Heart left ventricle (tissue), 16 donors: ENCODE measurements around the gene TRAPPC12. TPM values are rescaled to one million over a fixed set of nuclear protein-coding genes. Genes with fewer than 3 reads are reported as not detected.

ENCODE experiments used
- ATAC-seq, 4 donors: fragments of 200-7000 bp; cut with Tn5 transposase; one replicate each; pipeline ENCODE4 v1.9.1; 2020 to 2022; ENCODE audit warnings: moderate library complexity in 4 of 4, mild to moderate bottlenecking in 3 of 4, moderate number of reproducible peaks in 1 of 4
- DNase-seq, 5 donors: peaks; one replicate each; pipeline ENCODE4 v3.0.0-alpha.2; 2020
- H3K27ac ChIP-seq, 12 donors: fragments of 200-600 bp; sonication (generic) in 4 of 12; one replicate each; pipeline versions ENCODE4 v1.5.0 to v1.8.0; 2016 to 2022; ENCODE audit warnings: mild to moderate bottlenecking in 2 of 12
- H3K27me3 ChIP-seq, 9 donors: fragments of 200-600 bp; sonication (generic) in 2 of 9; one replicate each; pipeline versions ENCODE4 v1.5.1 to v1.8.0; 2016 to 2022; ENCODE audit warnings: mild to moderate bottlenecking in 3 of 9
- H3K36me3 ChIP-seq, 9 donors: fragments of 200-600 bp; sonication (generic) in 2 of 9; one replicate each; pipeline versions ENCODE4 v1.5.0 to v1.8.0; 2018 to 2022; ENCODE audit warnings: mild to moderate bottlenecking in 2 of 9
- H3K4me1 ChIP-seq, 12 donors: fragments of 200-600 bp; sonication (generic) in 4 of 12; one replicate each; pipeline versions ENCODE4 v1.5.0 to v1.8.0; 2016 to 2022; ENCODE audit warnings: mild to moderate bottlenecking in 3 of 12
- H3K4me3 ChIP-seq, 12 donors: fragments of 200-600 bp; sonication (generic) in 4 of 12; one replicate each; pipeline versions ENCODE4 v1.5.0 to v1.8.0; 2017 to 2022; ENCODE audit warnings: mild to moderate bottlenecking in 9 of 12, moderate library complexity in 4 of 12
- H3K9me3 ChIP-seq, 12 donors: fragments of 200-600 bp; sonication (generic) in 4 of 12; one replicate each; pipeline versions ENCODE4 v1.5.0 to v1.8.0; 2016 to 2022; ENCODE audit warnings: mild to moderate bottlenecking in 1 of 12
- POLR2A ChIP-seq, 2 donors: fragments of 450-650 bp; IDR thresholded peaks; one replicate each; pipeline ENCODE4 v1.6.1; 2017; ENCODE audit warnings: antibody characterized with exemption in 2 of 2, mild to moderate bottlenecking in 2 of 2, moderate library complexity in 2 of 2
- WGBS, 4 donors: extraction: QIAGEN DNeasy Blood & Tissue Kit in 2 of 4; methylation state at CpG; one replicate each; pipeline versions ENCODE4 v1.1.5 to v1.1.7; 2013 to 2018; 5-methylcytosine and 5-hydroxymethylcytosine counted together
- intact Hi-C, 10 donors: fragments of 100-400 bp; cut with DNase I; formaldehyde crosslinking; loops; one replicate each; pipeline versions ENCODE4 v1.11.1 to v1.14.2; 2022
- polyA plus RNA-seq, 2 donors: library from polyadenylated mRNA; stranded (reverse); fragments of 200-250 nt; gene quantifications; one replicate each; pipeline ENCODE4 v1.2.3, GENCODE V29; 2013
- total RNA-seq, 9 donors: library from RNA; depleted of rRNA in 2 of 9; stranded (reverse); fragments of >200 nt in 2 of 9; fragmentation: NEBNext Ultra II Directional in 3 of 9; extraction: Animal tissue kit (Norgen Biotek cat#: 25700) in 3 of 9; gene quantifications; one replicate each; pipeline versions ENCODE4 v1.1.0 to v1.2.4, GENCODE V29; 2016 to 2023
- TF ChIP-seq, protein P1 (sequence below), 12 donors: fragments of 200-600 bp; sonication (generic) in 4 of 12; IDR thresholded peaks; one replicate each; pipeline versions ENCODE4 v1.5.0 to v1.8.0; 2018 to 2022; ENCODE audit warnings: antibody characterized with exemption in 12 of 12, mild to moderate bottlenecking in 5 of 12
- donor health status: ischemic (EF 13 %, LVEDD 7.1; RV severe dilation, severe dysfunction).
- donor health status: healthy with polysubstance abuse.
- donor health status: DM: no; HTN: yes; CAD: no.
- donor health status: DM: no; HTN: no; CAD: no.
- donor health status: ischemic (EF 25% LVEDD 6.9; RV normal size, moderate dysfunction).
- donor health status: ischemic (EF 25% LVEDD 5.7; RV mildly dilated, moderate dysfunction).
- donor health status: healthy.
- donor health status: DM: yes; HTN: yes; CAD: no.
- donor health status: ischemic (EF 35%, LVEDD 5.7; RV mildly dilated, moderate dysfunction).
- donor health status: nonischemic (EF 11% LVEDD 7.7; RV severe dilation, severe dysfunction).
- donor health status: DM: yes; HTN: yes; CAD: no.
- donor health status: PGD.
- donor health status: ischemic (EF 29% LVEDD 5.4; RV normal size, mild dysfunction).
- donor health status: nonischemic (EF 23%, LVEDD 6.1; RV moderate dilation, normal function).

TRAPPC12 gene
- total and polyA plus RNA-seq, 11 donors, result 70.3 to 142 (median 88.2) TPM

GRCh38 chr2:3450385-3451010 lies 71.0 kb downstream of the TRAPPC12 start:
- no peak overlapping the region for H3K27ac ChIP-seq
- H3K36me3 ChIP-seq, result peaks cover 0 to 49% (median 24%) of the 10 kb centered on the region in 9 donors
- no peaks in the 10 kb centered on the region for H3K27me3 ChIP-seq
- WGBS, 4 donors, result 50 to 71% (median 51%) methylated on average over 15 to 16 of the region's 16 CpGs
- TF ChIP-seq, protein P1, sequence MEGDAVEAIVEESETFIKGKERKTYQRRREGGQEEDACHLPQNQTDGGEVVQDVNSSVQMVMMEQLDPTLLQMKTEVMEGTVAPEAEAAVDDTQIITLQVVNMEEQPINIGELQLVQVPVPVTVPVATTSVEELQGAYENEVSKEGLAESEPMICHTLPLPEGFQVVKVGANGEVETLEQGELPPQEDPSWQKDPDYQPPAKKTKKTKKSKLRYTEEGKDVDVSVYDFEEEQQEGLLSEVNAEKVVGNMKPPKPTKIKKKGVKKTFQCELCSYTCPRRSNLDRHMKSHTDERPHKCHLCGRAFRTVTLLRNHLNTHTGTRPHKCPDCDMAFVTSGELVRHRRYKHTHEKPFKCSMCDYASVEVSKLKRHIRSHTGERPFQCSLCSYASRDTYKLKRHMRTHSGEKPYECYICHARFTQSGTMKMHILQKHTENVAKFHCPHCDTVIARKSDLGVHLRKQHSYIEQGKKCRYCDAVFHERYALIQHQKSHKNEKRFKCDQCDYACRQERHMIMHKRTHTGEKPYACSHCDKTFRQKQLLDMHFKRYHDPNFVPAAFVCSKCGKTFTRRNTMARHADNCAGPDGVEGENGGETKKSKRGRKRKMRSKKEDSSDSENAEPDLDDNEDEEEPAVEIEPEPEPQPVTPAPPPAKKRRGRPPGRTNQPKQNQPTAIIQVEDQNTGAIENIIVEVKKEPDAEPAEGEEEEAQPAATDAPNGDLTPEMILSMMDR (IDR thresholded peaks at IDR 0.05), result no peak
- no peak for TF ChIP-seq POLR2A (IDR thresholded peaks at IDR 0.05)
- intact Hi-C loops, result no loop called here
- peaks cover 0 to 54% (median 20%) of the 10 kb centered on the region in 12 donors for H3K4me1 ChIP-seq
- H3K4me3 ChIP-seq, result no peak overlapping the region
- H3K9me3 ChIP-seq, result no peaks in the 10 kb centered on the region
- DNase-seq, result peak in 1 of 5 donors; percentile 71
- peak in 1 of 4 donors; percentile 21 for ATAC-seq

DNA sequence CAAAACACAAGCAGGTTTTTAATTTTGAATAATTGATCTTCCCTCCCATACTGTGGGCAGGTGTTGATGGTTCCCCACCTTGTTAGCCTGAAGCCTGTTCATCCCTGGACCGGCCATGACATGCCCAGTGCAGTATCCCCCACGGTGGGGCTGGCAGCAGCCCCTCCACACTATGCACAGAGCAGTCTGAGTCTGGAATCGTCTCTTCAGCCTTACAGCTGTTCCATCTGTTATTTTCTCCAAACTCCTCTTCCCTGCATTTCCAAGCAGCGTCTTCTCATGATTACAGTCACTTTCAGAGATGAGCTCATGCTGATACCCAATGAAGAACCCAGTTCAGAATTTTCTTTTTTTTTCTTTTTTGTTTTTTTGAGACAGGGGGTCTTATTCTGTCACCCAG lies 71.7 kb downstream of the TRAPPC12 start:
- peaks cover 0 to 49% (median 19%) of the 10 kb centered on the region in 9 donors for H3K36me3 ChIP-seq
- intact Hi-C loops, result no loop called here
- no peak for ATAC-seq
- no peak for DNase-seq
- H3K27me3 ChIP-seq, result no peaks in the 10 kb centered on the region
- no peaks in the 10 kb centered on the region for H3K9me3 ChIP-seq
- H3K4me1 ChIP-seq, result peaks cover 0 to 54% (median 20%) of the 10 kb centered on the region in 12 donors
- no peak overlapping the region for H3K27ac ChIP-seq
- H3K4me3 ChIP-seq, result no peak overlapping the region
- 91 to 95% (median 93%) methylated on average over 4 of the region's 4 CpGs for WGBS, 4 donors
- TF ChIP-seq, protein P1 (IDR thresholded peaks at IDR 0.05), result no peak
- no peak for TF ChIP-seq POLR2A (IDR thresholded peaks at IDR 0.05)

- no peaks in the 10 kb centered on the region for H3K27me3 ChIP-seq
- H3K27ac ChIP-seq, result peak overlapping the region in 7 of 12 donors; percentile 19 to 75 (median 48)
- DNase-seq, result peak in 1 of 5 donors; percentile 39
- peaks cover 0 to 52% (median 20%) of the 10 kb centered on the region in 12 donors for H3K4me1 ChIP-seq
- no peaks in the 10 kb centered on the region for H3K9me3 ChIP-seq
- WGBS, 4 donors, result 92 to 96% (median 94%) methylated on average over 8 to 17 of the region's 17 CpGs
- H3K36me3 ChIP-seq, result peaks cover 0 to 49% (median 19%) of the 10 kb centered on the region in 9 donors
- ATAC-seq, result no peak
- H3K4me3 ChIP-seq, result no peak overlapping the region
- intact Hi-C loops, result no loop called here
- no peak for TF ChIP-seq POLR2A (IDR thresholded peaks at IDR 0.05)
- TF ChIP-seq, protein P1 (IDR thresholded peaks at IDR 0.05), result no peak
These were observed 72.6 kb downstream of the TRAPPC12 start for GRCh38 chr2:3451926-3452671.
